Stimulated activated CD8-positive, alpha-beta memory T cell treated with anti-CD3 and anti-CD28 coated beads, Interleukin-7, amount 100 ng/mL, for 24 hours (primary cell): ENCODE results near the gene PARD3B.

ENCODE experiments used
- DNase-seq: peaks from one replicate; pipeline ENCODE4 v3.0.0-alpha.2; 2020; ENCODE audit warnings: low read depth

Gene PARD3B

DNA sequence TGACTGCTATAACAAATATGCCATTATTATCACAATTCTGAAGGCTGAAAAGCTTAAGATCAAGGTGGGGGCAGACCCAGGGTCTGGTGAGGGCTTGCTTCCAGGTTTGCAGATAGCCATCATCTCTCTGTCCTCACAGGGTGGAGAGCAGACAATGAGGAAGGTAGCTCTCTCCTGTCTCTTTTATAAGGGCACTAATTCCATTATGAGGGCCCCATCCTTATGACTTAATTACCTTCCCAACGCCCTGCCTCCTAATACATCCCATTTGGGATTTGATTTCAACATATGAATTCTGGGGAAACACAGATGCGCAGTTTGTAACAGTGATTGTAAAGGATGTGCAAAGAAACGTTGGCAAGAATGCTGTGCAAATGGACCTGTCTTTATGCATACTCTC, 44.8 kb downstream of the PARD3B start:
- DNase-seq, result no peak

DNA sequence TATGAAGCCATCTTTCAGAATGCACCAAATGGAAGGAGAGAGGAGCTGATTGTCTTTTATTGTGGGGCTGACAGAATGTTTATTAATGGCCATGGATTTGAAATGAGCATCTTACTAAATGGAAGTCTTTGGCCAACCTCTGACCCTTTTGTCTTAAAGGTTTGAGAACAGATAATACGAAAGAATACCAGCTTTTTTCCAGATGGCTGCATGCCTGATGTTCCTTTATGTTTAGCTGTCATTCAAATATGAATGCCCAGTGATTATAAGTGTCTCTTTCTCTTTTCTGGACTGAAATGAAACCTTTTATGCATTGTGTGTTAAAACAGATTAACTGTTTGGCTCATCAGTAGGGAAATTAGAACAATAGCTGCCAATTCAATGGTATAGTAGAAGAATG, 46.0 kb downstream of the PARD3B start:
- DNase-seq, result no peak

DNA sequence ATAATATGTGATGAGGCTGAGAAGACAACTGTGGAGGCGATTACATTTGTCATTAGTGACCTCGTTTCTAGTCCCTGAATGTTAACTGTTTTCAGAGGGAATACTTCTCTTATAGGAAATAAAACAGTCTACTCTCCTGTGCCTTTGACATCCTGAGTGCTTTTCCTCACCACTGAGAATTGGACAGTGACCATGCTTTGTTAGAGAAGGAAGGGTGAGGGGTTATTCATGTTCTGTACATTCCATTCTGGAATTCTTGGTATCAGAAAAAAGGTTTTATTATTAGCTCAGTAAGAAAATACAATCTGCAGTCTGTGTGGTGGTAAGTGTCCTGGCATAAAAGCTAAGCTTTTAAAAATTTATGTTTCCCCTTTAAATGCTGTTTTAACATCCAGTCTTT, 58.8 kb downstream of the PARD3B start:
- DNase-seq, result no peak

DNA sequence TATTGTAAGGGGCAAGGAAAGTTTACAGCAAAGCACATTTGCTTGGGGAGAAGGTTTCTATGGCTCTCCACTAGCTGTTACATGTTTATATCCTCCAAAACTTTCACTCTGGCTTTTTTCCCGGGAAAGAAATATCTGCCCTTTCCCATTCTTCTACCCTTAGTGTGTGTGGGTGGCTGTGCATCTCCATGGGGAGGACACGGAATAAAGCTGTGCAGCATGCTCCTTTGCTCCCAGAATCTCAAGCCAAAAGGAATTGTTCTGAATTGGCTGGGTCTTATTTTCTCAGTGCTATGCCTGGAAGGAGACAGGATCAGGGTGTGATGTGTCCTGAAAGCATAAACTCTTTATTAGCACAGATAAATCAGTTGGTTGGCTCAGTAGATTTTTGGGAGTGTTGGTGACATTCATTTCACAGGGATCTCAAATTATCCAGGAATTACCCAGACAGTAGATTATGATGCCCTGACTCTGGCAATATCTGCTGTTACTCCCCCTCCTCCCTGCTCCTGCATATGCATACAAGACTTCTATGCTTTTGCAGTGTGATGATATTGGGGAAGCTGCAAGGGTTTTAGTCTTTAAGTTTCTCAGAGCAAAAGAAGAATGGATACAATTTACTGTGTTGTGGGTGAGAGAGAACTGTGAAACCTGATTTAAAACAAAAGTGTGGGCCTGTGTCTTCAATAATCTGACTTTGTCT, 63.1 kb downstream of the PARD3B start:
- DNase-seq, result no peak

DNA sequence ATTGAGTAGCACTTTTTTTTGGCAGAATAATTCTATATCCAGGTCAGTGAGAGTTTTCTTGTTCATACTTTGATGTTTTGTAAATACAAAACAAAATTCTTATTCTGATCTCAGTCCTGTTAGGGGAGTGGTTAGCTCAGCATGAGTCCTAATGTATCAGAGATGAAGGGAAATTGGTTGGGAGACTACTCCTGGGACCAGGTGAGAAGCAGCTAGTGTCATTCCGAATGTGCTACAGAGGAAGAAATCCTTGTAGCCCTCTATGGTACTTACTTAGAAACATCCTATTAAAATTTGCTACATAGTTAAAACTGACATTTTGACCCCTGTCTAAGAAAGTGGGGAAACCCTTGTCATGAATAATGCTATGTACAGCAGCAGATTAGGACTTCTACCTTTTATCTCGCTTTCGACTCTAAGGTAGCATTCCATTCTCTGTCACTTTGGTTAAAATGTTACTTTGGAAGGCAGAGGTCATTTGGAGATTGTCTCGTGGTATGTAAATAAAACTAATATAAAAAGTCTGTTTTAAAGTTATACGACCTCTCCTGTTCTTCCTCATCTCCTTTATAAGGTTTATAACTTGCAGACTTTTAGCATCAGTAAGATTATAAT, 65.8 kb downstream of the PARD3B start:
- DNase-seq, result no peak

- no peak for DNase-seq
These were observed 66.5 kb downstream of the PARD3B start for GRCh38 chr2:204611764-204612163.

DNA sequence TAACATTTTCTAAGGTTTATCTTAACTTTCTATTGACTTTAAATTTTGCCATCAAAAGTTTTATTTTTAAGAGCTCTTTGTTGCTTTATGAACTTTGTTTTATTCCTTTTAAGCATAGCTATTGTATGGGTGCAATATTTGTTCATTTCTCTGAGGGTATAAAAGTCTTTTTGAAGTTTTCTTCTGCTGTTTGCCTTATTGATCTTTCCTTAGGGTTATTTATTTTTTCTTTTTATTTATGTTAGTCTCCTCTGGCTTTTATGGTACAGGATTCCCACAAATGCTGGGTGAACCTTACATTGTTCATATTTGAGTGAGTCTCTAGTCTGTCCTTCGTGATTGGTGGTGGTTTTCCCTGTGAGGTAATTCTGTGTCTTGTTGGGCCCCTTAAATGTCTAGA, 68.4 kb downstream of the PARD3B start:
- DNase-seq, result no peak

DNA sequence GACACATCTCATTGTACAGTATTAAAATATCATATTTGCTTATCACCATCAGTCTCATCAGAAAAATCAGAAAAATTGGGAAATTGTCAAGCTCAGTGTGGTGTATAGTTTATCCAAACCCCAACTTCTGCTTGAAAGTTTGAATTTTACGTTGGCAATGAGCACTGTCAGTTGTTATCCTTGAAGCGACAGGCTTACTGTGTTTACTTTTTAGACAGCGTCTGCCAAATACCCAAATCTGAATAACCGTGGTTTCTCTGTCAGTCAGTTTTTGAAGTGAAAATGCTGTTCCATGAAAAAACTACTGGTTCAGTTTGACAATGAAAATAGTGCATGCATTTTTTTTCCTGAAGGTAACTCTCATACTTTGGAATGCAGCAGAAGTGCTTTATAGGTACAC, 70.2 kb downstream of the PARD3B start:
- no peak for DNase-seq

DNA sequence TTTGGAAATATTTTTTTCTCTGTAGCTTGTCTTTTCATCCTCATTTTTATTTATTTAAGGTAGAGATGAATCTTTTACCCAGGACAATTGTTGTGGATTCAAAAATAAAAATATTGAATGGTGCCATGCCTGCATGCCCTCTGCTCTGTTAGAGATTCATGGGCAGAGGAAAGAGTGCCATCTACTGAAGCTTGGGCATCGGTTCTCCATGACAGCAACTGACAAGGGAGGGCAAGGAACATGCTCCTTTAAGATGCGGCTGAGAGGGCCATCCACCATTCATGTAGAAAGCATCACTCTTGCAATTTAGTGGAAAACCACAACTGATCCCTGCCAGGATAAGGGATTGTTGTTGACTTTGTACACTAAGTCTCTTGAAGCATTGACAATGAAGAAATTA, 79.9 kb downstream of the PARD3B start:
- DNase-seq, result no peak

DNA sequence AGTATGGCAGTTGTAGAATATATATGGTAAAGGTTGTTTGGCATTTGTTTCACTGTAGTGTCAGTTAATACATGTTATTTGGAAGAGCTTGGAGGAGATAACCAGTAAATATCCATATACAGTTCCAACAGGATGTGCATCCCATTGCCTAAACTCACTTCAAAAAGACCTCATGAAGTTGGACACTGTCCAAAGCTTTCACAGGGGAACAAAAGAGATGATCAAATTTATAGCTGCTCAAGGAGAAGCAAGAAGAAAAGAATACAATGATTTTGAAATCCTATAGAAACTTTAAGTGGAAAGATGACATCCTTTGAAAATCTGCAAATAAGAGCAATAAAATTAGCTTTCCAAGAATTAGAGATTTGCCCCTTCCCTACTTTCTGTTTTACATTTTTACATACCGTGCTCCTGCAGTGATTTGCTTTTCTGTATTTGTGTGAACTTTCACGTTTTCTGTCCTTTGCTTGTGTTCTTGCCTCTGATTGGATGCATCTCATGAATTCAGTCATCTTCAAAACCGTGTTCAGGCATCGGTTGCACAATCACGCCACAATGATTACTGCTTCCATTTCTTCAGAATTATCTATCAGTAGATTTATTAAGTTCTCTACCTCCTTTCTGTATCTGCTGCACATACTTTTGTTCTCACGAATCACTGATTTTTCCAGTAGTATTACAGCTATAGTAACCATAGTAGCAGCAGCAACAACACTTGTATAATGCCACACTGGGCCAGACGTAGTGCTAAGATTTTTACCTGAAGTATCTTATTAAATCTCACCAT, 83.8 kb downstream of the PARD3B start:
- no peak for DNase-seq

DNA sequence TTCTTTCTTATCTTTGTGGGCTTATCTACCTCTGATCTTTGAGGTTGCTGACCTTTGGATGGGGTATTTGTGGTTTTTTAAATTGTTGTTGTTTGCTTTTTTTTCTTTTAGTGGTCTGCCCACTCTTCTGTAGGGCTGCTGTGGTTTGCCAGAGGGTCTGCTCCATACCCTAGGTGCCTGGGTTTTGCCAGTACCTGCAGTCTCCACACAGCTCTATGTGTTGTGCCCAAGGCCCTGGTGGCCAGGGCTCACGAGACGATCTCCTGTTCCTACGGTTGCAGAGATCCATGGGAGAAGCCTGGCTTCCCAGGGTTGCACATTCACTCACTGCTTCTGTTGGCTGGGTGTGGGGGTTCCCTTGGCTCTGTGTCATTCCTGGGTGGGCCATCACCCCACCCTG, 87.1 kb downstream of the PARD3B start:
- DNase-seq, result no peak

DNA sequence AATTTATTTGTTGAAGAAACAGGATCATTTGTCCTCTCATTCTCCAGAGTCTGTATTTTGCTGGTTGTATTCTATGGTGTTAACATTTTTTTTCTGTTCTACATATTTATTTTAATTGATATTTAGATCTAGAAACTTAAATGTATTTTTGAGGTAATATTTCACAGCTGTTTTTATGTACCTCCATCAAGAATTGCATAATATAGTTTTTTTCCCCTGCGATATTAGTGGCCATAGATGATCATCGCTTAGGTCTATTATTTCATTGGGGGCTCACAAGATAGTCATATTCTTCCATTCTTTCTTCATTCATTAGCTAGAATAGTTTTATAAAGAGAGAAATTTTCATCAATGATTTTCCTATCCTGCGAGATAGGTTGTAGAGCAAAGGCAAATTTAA, 89.3 kb downstream of the PARD3B start:
- no peak for DNase-seq

DNA sequence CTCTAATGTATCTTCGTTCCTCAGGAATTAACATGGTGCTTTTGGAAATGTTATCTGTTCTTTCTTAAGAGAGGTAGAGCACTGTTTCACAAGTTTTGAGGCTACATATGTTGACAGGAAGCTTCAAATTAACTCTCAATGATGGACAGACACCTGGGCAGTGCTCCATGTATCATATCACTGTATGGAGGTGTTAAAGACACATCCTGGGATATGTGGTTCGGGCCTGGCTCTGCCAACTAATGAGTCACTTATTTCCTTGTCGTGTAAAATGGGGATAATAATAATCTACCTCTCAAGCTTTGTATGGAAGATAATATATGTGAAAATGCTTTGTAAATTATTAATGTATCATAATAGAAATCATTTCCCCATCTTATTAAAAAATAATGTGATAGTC, 90.2 kb downstream of the PARD3B start:
- DNase-seq, result no peak

DNA sequence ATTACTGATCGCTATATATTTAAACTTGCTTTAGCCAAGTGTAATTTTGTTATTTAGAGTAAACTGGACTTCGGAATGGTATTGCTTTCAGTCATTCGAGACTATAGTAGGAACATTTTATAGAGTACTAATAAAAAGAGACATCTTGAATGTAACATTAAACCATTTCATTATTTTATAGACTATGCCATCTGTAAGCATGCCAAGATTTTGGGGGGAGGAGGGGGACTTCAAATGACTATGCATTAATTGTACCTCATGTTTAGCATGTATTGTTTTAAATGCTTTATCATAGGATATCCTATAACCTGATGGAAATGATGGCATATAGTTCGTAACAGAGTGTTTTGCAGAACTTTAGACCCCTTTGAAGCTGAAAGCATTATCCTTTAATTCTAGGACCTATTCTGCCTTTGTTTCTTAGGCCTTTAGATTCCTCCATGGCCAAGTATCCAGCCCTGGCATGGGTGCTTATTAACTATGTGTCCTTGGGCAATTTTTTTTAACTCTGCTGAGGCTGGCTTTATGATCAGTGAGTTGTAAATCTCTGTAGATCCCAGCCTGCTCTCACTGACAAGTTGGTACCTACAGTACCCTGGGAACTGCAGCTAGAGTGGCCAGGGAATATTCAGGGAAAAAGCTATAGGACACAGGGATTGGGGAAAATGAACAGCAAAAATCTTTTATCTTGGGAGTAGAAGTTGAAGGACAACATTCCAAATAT, 93.4 kb downstream of the PARD3B start:
- no peak for DNase-seq

DNA sequence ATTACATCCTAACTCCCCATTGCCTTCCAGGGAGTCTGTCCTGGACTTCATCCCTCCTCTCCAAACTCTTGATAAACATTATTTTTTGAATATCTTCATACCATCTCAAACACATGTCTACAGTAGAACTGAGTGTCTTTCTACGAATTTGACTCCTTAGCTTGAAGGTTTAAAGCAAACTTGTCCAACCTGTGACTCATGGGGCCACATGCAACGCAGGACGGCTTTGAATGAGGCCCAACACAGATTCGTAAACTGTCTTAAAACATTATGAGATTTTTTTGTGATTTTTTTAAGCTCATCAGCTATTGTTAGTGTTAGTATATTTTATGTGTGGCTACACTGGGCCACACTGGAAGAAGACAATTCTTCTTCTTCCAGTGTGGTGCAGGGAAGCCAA, 98.1 kb downstream of the PARD3B start:
- no peak for DNase-seq

DNA sequence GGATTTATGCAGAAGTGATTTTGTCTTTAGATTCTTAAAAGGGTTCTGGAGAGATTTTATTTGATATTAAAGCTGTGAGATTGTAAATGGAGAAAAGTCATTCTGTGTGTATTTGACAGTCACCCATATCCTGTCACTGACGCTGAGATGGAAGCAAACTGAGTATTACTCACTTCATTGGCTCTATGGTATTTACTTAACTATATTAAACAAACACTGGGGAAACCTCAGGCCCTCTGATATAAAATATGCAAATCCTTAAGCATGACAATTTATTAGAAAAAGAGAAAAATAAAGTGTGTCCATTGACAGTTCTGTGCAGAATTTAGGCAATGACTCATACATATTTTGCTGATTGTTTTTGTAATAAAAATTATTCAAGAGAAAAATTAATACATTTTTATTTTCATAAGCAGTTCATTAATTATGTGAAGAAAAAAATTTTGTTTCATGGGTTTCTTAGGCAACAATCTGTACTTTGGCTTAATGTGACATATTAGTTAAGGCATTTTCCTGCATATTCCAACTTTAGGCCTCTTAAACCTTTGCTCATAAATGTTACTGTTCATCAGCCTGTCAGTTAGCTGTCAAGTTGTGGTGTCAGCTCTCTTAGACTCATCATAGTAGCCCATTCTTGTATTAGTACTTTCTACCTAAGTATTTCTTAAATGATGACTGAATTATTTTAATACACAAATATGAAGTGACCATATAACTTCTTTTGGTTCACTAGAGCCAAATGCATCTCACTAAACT, 99.9 kb downstream of the PARD3B start:
- DNase-seq, result no peak

DNA sequence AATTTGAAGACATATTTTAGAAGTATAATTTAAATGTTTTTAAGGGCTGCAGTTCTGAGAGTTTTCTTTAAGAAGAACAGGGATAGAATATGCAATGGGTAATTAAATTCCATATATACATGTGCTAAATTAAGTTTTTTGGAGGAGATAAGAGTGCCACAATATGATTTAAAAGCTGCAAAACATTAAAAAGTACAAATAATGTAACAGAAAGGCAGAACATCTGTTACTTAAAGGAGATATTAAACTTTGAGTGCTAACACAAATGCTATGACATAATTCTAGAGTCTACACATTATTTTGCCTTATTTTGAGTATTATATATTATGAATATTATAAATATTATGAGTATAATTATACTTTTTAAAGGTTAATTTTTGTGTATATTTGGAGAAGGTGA, 102.4 kb downstream of the PARD3B start:
- DNase-seq, result no peak

DNA sequence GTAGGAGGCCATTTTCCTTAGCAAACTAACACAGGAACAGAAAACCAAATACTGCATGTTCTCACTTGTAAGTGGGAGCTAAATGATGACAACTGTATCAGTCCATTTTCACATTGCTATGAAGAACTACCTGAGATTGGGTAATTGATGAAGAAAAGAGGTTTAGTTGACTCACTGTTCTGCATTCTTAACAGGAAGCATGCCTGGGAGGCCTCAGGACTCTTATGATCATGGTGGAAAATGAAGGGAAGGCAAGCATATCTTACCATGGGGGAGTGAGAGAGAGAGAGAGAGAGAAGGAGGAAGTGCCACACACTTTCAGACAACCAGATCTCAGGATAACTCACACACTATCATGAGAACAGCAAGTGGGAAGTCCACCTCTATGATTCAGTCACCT, 105.3 kb downstream of the PARD3B start:
- no peak for DNase-seq

GRCh38 chr2:204652063-204652462, 106.8 kb downstream of the PARD3B start:
- DNase-seq, result no peak

GRCh38 chr2:204654669-204655068, 109.4 kb downstream of the PARD3B start:
- no peak for DNase-seq

DNA sequence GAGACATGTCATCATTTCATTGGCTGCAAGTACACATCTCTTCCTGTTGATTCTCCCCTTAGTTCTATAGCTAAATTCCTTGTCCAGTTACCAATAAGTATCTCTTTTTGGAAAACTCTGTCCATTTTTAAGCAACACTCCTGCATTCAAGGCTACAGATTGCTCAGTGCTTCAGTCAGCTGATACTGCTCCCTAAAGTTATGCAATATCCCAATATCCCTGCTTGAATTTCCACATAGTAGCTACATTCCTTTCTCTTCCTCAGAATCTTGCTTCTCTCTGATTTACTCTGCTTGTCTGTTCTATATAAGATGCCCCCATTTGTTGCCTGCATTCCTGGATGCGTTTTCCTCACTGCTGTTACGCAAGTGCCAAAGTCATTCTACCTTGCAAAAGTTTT, 109.8 kb downstream of the PARD3B start:
- no peak for DNase-seq

DNA sequence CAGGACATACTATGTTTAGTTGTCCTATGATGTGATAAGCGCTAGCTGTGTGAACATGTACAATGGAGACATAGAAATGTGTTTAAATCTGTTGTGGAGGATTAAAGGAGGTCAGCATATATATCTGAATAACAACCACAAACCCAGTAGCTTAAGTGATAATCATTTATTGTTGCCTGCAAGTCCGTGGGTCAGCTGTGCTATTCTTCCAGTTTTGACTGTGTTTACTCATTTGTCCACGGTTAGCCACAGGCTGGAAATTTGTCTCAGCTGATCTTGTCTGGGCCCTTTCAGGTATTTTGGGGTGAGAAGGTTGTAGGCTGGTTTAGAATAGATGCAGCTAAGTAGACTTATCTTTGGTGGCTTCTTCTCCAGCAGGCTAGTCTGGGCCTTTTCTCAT, 110.4 kb downstream of the PARD3B start:
- DNase-seq, result no peak
